Temporal lobe (tissue), 2 donors: ENCODE data around the gene F2R. TPM values are rescaled to one million over a fixed set of nuclear protein-coding genes. Genes with fewer than 3 reads are reported as not detected.

Source experiments
- small RNA-seq: library from RNA; depleted of rRNA; stranded (forward); fragments of <200 nt; gene quantifications from one replicate; pipeline ENCODE3, GENCODE V24; 2014; ENCODE audit warnings: low replicate concordance
- total RNA-seq: library from RNA; depleted of rRNA; stranded (reverse); fragments of >200 nt; gene quantifications from one replicate; pipeline ENCODE4 v1.2.3, GENCODE V29; 2014

Gene F2R
- total RNA-seq, 1 donor from 2014 or later, result 25.1 TPM

Small RNA genes within 50 kb of the gene (small RNA-seq; reads per million reads assigned to genes)
- gene RF02154 (not detected), gene RF02155 (not detected)

Other genes starting within 250 kb of the F2R start
- 0.49 TPM for gene F2RL2, start 92.7 kb upstream of the F2R start, total RNA-seq
- gene F2RL1, start 102.9 kb downstream of the F2R start, total RNA-seq, result 2.2 TPM
- not detected for gene S100Z, start 133.9 kb downstream of the F2R start, total RNA-seq
- 4.9 TPM for gene CRHBP, start 236.9 kb downstream of the F2R start, total RNA-seq